PC-9 (cell line): ENCODE results near the gene ENPP3.

Experiments
- CTCF ChIP-seq: fragments of 200-600 bp; sonication (generic); conservative IDR thresholded peaks from 2 replicates; pipeline ENCODE4 v1.6.1; 2017; ENCODE audit warnings: mixed run types, antibody characterized with exemption, mild to moderate bottlenecking, moderate library complexity
- EZH2 ChIP-seq: fragments of 200-600 bp; sonication (generic); IDR thresholded peaks from 2 replicates; pipeline ENCODE4 v1.8.0; 2017; ENCODE audit warnings: antibody characterized with exemption, low read depth

- TF ChIP-seq CTCF (no peak), EZH2 (no peak)
Observed at GRCh38 chr6:131736811-131737210, 99.7 kb downstream of the ENPP3 start.
